Amniotic epithelial cell (primary cell): Measurements from ENCODE around the gene LRRC43.
A peak's percentile ranks its signal among the peaks of the same experiment; 100 is the strongest.
"Not testable (repeated sequence)": the region's sequence is repeated elsewhere in the genome, so short reads cannot be mapped to it uniquely, and the experiment has no call there.

Experiments
- DNase-seq: peaks from one replicate; pipeline ENCODE4 v3.0.0-alpha.2; 2010; ENCODE audit warnings: low read depth

The LRRC43 gene

DNA sequence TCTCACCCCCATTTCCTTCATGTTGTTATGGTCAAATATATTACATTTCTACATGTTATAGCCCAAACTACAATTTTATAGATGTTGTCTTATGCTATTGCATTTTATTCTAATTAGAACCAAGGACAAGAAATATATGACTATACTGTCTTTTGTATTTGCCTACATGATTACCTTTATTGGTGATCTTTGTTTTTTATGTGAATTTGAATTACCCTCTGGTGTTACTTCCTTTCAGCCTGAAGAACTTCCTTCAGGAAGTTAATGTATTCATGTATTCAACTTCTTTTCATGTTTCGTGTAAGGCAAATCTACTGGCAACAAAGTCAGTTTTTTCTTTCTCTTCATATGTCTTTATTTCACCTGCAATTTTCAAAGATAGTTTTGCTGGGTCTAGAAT lies 11.9 kb downstream of the LRRC43 start:
- DNase-seq = no peak

DNA sequence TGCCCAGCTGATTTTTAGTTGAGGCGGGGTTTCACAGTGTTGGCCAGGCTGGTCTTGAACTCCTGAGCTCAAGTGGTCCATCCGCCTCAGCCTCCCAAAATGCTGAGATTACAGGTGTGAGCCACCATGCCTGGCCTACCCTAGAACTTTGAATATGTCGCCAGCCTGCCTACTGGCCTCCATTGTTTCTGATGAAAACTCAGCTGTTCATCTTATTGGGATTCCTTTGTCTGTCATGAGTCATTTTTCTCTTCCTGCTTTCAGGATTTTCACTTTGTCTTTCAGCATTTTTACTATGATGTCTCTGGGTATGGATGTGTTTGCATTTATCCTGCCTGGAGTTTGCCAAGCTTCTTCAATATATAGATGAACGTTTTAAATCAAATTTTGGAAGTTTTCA lies 12.5 kb downstream of the LRRC43 start:
- no peak for DNase-seq

DNA sequence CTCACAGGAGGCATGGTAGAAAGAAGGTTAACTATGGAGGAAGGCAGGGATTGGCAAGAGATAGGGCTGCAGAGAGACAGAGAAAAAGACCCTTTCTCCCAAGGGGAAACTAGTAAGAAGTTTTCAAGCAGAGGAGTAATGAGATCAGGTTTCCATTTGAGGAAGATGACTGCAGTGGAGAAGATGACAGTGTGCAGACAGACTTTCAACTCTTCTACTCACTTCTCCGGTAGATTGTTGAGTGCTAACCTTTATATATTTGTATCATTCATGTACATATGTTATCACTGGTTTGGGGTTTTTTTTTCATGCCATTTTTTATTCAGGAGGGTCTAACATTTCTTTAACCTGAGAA lies 14.7 kb downstream of the LRRC43 start:
- no peak for DNase-seq

DNA sequence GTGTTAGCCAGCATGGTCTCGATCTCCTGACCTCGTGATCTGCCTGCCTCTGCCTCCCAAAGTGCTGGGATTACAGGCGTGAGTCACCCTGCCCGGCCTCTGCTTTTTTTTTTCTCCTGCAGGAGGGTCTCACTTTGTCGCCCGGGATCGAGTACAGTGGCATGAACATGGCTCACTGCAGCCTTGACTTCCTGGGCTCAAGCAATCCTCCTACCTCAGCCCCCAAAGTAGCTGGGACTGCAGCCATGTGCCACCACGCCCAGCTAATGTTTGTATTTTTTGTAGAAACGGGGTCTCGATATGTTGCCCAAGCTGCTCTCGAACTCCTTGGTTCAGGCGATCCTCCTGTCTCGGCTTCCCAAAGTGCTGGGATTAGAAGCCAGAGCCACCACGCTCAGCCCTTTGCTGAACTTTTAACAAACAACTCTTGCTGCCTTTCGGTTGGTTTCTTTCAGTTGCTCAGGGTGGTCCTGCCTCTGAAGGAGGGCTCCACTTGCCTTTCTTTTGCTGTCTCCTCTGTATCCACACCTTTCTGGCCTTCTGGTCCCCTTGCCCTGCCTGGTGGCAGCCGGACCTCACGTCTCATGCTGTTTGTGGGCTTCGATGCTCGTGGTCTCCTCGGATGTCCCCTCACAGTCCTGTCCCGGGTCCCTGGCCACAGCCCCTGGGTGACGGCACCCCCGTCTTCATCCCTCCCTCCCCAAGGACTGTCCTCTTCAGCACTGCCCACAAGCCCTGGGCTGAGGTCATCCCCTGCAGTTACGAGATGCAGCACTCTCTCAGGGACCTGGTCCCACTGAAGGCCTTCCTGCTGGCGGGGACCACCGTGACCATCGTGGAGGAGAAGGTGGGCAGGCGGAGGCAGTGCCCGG lies 16.8 kb downstream of the LRRC43 start:
- DNase-seq = no peak

DNA sequence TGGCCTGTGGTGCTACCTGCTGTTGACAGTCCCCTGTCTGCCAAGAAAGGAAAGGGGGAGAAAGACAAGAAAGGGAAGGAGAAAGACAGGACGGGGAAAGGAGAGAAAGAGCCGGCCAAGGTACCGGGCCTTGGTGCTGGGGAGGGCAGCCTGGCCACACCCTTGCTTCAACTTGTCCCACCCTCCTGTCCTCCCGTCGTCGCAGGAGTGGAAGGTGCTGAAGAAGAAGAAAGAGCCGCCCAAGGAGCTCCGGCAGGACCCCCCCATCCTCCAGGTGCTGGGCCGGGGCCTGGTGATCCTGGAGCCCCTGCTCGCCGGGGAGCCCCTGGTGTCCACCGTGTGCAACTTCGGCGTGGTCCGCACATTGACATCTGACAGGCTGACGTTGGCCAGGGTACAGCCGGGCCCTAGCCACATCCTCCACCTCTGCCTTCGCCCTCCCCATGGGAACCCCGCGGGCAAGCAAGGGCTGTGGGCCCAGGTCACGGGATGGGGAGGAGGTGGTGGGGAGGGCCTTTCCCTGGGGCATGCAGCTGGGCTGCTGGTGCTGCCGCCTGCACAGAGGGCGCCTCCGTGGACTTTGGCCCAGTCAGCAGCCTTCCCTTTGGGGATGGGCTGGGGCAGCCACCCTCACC lies 17.7 kb downstream of the LRRC43 start:
- no peak for DNase-seq

DNA sequence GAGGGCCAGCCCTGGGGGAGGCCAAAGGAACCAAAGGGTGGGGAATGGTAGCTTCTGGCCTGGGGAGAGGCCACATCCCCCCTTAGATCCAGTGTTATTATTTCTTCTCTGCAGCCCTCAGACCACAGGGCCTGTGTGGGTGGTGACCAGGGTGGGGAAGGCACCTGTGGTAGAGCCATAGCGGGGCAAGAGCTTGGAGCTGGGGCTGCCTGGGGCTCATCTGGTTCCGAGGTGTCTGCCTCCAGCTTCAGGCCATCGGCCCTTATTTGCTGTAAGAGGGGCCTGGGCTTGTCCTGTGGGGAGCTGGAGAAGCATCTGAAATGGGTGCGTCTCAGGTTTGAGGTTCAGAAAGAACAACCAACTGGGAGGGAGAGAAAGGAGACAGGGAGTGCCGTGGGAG lies 18.5 kb downstream of the LRRC43 start:
- no peak for DNase-seq

DNA sequence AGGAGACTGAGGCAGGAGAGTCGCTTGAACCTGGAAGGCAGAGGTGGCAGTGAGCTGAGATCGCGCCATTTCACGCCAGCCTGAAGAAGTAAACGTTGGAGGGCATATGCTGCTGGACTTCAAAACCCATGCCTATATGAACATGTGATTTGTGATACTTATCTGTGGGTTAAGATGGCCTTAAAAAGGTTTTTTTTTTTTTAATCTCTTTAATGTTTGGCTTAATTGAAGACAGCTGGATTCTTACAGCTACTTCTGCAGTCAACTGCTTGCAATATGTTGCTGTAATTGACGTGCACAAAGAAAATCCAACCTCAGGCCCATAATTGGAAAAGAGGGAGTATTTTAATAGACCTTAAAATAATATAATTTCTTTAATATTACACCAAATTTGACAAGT lies 19.1 kb downstream of the LRRC43 start:
- DNase-seq = no peak

DNA sequence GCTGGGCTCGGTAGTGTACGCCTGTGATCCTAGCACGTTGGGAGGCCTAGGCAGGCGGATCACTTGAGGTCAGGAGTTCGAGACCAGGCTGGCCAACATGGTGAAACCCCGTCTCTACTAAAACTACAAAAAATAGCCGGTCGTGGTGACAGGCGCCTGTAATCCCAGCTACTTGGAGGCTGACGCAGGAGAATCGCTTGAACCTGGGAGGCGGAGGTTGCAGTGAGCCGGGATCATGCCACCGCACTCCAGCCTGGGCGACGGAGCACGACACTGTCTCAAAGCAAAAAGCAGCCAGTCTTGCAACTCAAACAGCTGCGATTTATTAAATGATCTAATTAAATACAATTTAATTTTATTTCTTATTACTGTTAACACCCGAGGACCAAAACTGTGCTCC lies 19.9 kb downstream of the LRRC43 start:
- not testable (repeated sequence) for DNase-seq

DNA sequence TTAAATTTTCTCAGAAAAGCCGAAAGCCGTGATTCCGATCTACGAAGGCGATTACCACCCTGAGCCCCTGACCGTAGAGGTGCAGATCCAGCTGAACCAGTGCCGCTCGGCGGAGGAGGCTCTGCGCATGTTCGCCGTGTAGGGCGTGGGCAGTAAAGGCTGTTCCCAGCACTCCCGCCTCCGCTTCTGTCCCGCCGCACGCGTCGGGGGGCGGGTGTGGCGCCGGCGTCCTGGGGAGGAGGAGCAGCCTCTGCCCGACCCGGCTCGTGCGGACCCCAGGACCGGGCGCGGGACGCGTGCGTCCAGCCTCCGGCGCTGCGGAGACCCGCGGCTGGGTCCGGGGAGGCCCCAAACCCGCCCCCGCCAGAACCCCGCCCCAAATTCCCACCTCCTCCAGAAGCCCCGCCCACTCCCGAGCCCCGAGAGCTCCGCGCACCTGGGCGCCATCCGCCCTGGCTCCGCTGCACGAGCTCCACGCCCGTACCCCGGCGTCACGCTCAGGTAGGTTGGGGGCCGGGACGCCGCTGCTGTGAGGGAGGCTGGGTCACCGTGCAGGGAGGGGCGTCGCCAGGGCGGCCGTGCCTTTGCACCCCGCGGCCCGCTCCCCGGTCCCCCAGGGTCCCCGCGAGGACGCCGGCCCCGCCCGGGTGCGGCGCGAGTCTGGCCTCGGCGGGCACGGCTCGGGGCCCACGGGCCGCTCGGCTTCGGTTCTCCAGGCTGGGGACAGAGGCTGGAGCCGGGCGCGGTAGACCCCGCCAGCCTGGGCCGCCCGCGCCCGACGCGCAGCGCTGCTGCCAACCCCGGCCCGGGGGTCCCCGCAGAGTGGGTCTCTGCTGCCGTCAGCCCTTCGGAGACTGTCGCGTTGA lies 20.6 kb downstream of the LRRC43 start, which contains the start of gene B3GNT4:
Gene B3GNT4 (plus strand): TSS at position 409 of the 866 bp plus-strand sequence. CDS start 910 bp downstream, outside the sequence.
- DNase-seq = peak; percentile 48

DNA sequence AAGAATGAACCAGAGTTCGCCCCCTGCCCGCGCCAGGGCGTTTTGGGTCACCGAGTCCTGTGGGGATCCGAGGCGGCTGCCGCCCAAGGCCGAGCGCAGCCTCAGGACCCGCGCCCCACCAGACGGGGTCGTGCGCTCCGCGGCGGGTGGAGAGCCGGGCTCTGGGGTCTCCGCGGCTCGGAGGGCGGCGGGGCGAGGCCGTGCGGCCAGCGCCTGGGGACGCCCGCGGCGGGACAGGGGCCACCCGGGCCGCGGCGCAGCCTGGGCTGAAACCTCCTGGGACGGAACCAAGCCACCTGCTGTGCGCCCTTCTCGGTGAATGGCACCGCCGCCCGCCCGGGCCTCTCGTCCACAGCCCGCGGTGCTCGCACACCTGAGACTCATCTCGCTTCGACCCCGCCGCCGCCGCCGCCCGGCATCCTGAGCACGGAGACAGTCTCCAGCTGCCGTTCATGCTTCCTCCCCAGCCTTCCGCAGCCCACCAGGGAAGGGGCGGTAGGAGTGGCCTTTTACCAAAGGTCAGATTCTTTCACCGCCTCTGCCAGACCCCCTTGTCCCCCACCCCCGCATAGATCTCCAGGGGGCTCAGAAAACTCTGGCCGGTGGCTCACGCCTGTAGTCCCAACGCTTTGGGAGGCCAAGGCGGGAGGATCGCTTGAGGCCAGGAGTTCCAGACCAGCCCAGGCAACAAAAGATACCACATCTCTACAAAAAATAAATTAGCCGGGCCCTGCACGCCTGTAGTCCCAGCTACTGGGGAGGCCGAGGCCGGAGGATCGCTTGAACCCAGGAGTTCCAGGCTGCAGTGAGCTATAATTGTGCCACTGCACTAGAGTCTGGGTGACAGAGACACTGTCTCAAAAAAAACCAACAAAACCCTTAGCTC lies 21.5 kb downstream of the LRRC43 start:
- DNase-seq = no peak

DNA sequence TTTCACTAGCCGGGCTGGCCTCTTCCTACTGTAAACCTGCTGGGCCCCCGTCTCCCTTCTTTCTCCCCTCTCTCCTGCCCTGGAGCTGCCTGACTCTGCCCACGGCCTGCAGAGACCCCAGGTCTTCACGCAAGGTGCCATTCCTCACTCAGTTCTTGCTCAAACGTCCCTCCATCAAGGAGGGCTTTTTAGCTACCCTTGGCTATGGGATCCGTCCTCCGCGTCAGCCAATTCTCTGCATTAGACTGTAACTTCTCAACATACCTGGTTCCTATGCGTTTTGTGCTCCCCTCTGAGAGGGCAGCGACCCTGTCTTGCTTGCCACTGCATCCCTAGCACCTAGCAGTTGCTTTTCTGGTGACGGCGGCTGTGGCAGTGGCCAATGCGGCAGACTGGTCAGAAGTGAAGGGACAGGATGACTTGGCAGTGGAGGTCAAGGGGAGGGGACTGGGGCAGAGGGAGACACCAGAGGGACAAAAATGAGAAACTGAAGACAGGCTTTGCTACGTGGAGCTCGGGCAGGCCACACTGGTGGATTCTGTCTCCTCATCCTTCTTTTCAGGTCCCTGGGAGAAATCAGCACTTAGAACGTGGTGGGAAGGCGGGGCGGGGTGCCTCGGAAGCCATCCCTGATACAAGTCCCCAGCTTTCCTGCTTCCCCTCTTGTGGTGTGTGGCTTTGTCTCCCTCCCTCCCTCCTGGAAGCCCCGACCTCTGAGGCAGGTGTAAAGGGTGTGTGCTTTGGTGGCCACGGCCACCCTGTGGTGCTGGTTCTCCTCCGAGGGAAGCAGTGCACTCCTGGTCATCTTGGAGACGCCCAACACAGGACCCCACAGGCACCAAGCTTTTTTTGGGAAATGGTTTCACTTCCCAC lies 22.4 kb downstream of the LRRC43 start:
- no peak for DNase-seq

DNA sequence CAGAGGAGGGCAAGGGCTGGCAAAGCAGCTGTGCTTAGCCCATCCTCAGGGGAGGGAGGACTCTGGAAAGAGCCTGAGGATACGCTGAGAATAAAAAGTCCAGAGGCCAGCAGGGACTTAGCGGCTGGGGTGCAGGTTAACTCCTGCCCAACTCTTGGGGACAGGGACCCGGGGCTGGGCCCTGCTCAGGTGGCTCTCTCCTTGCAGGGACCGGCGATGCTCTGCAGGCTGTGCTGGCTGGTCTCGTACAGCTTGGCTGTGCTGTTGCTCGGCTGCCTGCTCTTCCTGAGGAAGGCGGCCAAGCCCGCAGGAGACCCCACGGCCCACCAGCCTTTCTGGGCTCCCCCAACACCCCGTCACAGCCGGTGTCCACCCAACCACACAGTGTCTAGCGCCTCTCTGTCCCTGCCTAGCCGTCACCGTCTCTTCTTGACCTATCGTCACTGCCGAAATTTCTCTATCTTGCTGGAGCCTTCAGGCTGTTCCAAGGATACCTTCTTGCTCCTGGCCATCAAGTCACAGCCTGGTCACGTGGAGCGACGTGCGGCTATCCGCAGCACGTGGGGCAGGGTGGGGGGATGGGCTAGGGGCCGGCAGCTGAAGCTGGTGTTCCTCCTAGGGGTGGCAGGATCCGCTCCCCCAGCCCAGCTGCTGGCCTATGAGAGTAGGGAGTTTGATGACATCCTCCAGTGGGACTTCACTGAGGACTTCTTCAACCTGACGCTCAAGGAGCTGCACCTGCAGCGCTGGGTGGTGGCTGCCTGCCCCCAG lies 23.4 kb downstream of the LRRC43 start:
- no peak for DNase-seq

DNA sequence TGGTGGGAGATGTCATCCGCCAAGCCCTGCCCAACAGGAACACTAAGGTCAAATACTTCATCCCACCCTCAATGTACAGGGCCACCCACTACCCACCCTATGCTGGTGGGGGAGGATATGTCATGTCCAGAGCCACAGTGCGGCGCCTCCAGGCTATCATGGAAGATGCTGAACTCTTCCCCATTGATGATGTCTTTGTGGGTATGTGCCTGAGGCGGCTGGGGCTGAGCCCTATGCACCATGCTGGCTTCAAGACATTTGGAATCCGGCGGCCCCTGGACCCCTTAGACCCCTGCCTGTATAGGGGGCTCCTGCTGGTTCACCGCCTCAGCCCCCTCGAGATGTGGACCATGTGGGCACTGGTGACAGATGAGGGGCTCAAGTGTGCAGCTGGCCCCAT lies 24.1 kb downstream of the LRRC43 start:
- no peak for DNase-seq

DNA sequence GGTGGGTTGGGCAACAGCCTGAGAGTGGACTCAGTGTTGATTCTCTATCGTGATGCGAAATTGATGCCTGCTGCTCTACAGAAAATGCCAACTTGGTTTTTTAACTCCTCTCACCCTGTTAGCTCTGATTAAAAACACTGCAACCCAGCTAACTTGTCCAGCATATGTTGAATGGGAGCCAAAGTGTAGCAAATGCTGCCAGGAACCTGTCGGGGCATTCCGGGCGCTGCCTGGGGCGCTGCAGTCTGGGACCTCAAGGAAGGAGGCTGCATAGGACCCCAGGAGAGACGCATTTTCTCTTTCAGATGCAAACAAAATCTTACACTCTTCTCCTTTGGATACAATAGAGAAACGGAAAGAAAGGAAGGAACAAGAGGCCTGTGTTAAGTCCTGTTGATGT lies 24.5 kb downstream of the LRRC43 start:
- DNase-seq = no peak

DNA sequence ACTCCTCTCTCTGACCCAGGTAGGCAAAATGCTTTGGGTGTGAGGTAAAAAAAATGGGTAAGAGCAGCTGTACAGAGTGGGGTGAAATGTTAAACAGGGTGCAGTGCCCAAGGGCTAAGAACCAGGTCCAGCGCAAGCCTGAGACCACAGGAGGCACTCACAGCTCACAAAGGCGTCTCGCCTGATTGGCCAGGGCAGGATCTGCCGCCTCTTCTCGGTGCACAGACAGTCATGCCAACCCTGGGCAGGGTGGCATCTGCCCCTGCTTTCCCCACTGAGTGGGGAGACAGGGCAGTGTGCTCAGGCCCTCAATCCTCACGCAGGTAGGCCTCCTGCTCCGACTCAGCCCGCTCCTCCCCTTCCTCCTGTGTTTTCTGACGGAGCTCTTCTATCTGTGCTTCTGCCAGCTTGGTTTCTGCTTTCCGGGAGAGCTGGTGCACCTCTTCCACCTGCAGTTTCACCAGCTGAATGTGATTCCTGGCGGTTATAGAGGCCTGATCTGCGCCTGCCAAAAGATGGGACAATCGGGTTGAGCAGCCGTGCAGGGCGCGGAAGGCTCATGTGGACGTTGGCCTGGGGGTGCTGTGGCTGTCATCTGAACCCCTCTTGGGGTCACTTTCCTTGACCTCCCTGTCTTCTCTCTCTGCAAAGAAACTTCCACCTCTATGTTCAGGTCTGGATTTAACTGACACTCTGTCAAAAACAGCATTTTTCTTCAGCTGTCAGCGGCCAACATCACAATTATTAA lies 25.3 kb downstream of the LRRC43 start:
- no peak for DNase-seq

DNA sequence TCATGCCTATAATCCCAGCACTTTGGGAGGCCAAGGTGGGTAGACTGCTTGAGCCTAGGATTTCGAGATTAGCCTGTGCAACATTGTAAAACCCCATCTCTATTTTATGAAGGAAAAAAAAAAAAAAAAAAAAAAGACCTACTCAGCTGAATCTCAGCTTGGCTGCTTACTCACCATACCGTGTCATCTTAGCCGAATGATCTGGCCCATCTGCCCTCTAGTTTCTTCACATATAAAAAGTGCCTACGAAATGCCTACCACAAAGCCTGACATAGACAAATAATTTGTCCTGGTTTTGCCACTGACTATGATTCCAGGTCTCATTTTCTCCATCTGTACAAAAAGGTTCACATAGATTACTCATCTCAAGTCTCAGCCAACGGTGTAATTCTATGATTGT lies 32.8 kb downstream of the LRRC43 start:
- peak; percentile 74 for DNase-seq

DNA sequence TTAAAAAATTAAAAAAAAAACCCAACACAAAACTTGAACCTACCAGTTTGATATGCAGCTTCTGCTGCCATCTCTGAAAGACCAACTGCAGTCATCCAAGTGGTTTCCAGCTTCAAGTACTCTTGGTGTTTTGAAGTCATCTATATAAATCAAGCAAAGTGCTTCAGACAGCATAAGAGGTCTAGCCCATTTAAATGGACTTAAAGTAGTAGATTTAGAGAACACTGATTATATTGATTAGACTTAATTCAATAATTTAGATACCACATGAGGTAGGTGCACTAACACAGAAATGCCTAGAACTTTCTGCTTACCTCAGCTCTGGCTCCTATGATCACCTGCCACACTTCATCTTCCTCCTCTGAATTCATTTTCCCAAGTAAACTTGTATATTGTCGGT lies 33.5 kb downstream of the LRRC43 start:
- DNase-seq = no peak

DNA sequence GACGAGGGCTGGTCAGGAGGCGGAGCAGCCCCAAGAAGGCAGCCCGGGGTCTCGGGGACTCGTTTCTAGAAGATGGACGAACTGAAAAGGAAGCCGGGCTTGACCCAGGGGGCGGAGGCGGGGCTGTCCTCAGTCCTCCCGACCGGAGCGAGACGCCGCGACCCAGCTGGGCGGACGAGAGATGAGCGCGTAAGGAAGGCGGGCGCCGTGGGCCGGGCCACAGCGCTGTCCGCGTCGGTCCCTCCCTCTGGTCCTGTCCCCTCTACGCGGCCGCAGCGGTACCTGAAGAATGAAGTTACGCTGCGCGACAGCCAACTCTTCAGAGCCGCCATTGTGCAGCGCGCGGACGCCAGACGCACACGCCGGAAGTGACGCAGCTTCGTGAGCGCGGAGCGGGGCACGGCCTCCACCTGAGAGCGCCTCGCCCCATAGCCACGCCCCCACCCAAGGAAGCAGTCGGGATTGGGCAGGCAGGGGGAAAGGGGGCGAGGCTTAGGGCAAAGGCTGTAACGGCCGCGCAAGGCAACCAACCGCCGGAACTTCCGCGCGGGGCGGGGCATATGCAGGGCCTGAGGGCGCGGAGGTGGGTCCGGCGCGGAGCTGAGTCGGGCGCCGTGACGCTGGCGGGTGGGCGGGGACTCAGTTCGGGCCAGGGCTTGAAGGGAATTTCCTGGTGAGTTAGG lies 42.9 kb downstream of the LRRC43 start, which contains the start of gene DIABLO:
Gene DIABLO (minus strand): TSS at position 370 of the 683 bp plus-strand sequence. CDS start 38 bp downstream, at position 332.
- DNase-seq = peak; percentile 98
